Measurements from ENCODE around the gene EMILIN2. TPM values are rescaled to one million over a fixed set of nuclear protein-coding genes. Genes with fewer than 3 reads are reported as not detected.
"Not testable (repeated sequence)": the region's sequence is repeated elsewhere in the genome, so short reads cannot be mapped to it uniquely, and the experiment has no call there.

Gene EMILIN2
- total RNA-seq, 2 experiments from 2014 or later = 3.2 to 3.3 TPM

GRCh38 chr18:2851771-2852170, 5.0 kb downstream of the EMILIN2 start:
- no peak overlapping the region for H3K4me3 Mint-ChIP-seq
- peaks cover 37 to 38% of the 10 kb centered on the region in 2 experiments for H3K27me3 ChIP-seq (ENCODE audit: control insufficient read depth in 1 of 2, insufficient read depth in 2 of 2, low read length in 2 of 2)
- H3K9me3 ChIP-seq (ENCODE audit: control insufficient read depth in 1 of 2, insufficient read depth in 1 of 2, low read length in 2 of 2) = peaks cover 0 to 3% of the 10 kb centered on the region in 2 experiments
- intact Hi-C loops (cut with DNase I, micrococcal nuclease) = no loop called here
- peaks cover 19% of the 10 kb centered on the region for H3K4me1 Mint-ChIP-seq (ENCODE audit: low read depth)
- H3K27ac ChIP-seq (ENCODE audit: low read depth in 1 of 2, low read length in 2 of 2) = no peak overlapping the region
- POLR2A ChIA-PET = no interaction called here
- TF ChIP-seq CTCF (IDR thresholded peaks at IDR 0.05) = no peak
- H3K4me3 ChIP-seq (ENCODE audit: low read length) = no peak overlapping the region
- DNase-seq = no peak
- CTCF ChIA-PET = no interaction called here
- H3K9me3 Mint-ChIP-seq = no peaks in the 10 kb centered on the region
- peaks cover 16% of the 10 kb centered on the region for H3K4me1 ChIP-seq (ENCODE audit: insufficient read depth, low read length)
- no peak overlapping the region for H3K27ac Mint-ChIP-seq
- H3K27me3 Mint-ChIP-seq = peaks cover 56% of the 10 kb centered on the region
- H3K36me3 ChIP-seq (ENCODE audit: insufficient read depth, low read length) = no peaks in the 10 kb centered on the region
- no peaks in the 10 kb centered on the region for H3K36me3 Mint-ChIP-seq (ENCODE audit: low read depth)
- ATAC-seq (ENCODE audit: poor library complexity) = no peak

GRCh38 chr18:2852460-2852859, 5.7 kb downstream of the EMILIN2 start:
- Histone ChIP-seq H3K4me1 (ENCODE audit: insufficient read depth, low read length) (peaks cover 13% of the 10 kb centered on the region), H3K27me3 (ENCODE audit: control insufficient read depth in 1 of 2, insufficient read depth in 2 of 2, low read length in 2 of 2) (peaks cover 36 to 37% of the 10 kb centered on the region in 2 experiments)
- H3K36me3 ChIP-seq (ENCODE audit: insufficient read depth, low read length); DNase-seq; H3K27ac Mint-ChIP-seq; H3K27ac ChIP-seq (ENCODE audit: low read depth in 1 of 2, low read length in 2 of 2); H3K4me3 Mint-ChIP-seq; H3K4me3 ChIP-seq (ENCODE audit: low read length); H3K9me3 Mint-ChIP-seq; intact Hi-C loops (cut with DNase I, micrococcal nuclease); ATAC-seq (ENCODE audit: poor library complexity); CTCF ChIA-PET; H3K36me3 Mint-ChIP-seq (ENCODE audit: low read depth); H3K9me3 ChIP-seq (ENCODE audit: control insufficient read depth in 1 of 2, insufficient read depth in 1 of 2, low read length in 2 of 2); POLR2A ChIA-PET: not testable (repeated sequence)
- peaks cover 54% of the 10 kb centered on the region for H3K27me3 Mint-ChIP-seq
- peaks cover 19% of the 10 kb centered on the region for H3K4me1 Mint-ChIP-seq (ENCODE audit: low read depth)

- Histone ChIP-seq H3K36me3 (ENCODE audit: insufficient read depth, low read length) (no peaks in the 10 kb centered on the region), H3K9me3 (ENCODE audit: control insufficient read depth in 1 of 2, insufficient read depth in 1 of 2, low read length in 2 of 2) (no peaks in the 10 kb centered on the region), H3K4me3 (ENCODE audit: low read length) (no peak overlapping the region), H3K4me1 (ENCODE audit: insufficient read depth, low read length) (peaks cover 7% of the 10 kb centered on the region), H3K27me3 (ENCODE audit: control insufficient read depth in 1 of 2, insufficient read depth in 2 of 2, low read length in 2 of 2) (peaks cover 28 to 33% of the 10 kb centered on the region in 2 experiments), H3K27ac (ENCODE audit: low read depth in 1 of 2, low read length in 2 of 2) (no peak overlapping the region)
- Mint-ChIP-seq H3K27me3 (peaks cover 45% of the 10 kb centered on the region), H3K27ac (no peak overlapping the region), H3K9me3 (no peaks in the 10 kb centered on the region), H3K4me3 (no peak overlapping the region), H3K4me1 (ENCODE audit: low read depth) (peaks cover 11% of the 10 kb centered on the region), H3K36me3 (ENCODE audit: low read depth) (no peaks in the 10 kb centered on the region)
- intact Hi-C loops (cut with DNase I, micrococcal nuclease) = no loop called here
- DNase-seq (no peak), ATAC-seq (ENCODE audit: poor library complexity) (no peak)
- ChIA-PET POLR2A (no interaction called here), CTCF (no interaction called here)
- no peak for TF ChIP-seq CTCF (IDR thresholded peaks at IDR 0.05)
These were observed 6.5 kb downstream of the EMILIN2 start for GRCh38 chr18:2853173-2853925.
